TTC549 (cell line): ENCODE data around the gene SPSB3.

Source experiments
- FAIRE-seq: peaks from 2 replicates; lab custom pipeline; 2012; peaks lifted over from hg19 to GRCh38; lab: Jason Lieb, UNC

The SPSB3 gene

DNA sequence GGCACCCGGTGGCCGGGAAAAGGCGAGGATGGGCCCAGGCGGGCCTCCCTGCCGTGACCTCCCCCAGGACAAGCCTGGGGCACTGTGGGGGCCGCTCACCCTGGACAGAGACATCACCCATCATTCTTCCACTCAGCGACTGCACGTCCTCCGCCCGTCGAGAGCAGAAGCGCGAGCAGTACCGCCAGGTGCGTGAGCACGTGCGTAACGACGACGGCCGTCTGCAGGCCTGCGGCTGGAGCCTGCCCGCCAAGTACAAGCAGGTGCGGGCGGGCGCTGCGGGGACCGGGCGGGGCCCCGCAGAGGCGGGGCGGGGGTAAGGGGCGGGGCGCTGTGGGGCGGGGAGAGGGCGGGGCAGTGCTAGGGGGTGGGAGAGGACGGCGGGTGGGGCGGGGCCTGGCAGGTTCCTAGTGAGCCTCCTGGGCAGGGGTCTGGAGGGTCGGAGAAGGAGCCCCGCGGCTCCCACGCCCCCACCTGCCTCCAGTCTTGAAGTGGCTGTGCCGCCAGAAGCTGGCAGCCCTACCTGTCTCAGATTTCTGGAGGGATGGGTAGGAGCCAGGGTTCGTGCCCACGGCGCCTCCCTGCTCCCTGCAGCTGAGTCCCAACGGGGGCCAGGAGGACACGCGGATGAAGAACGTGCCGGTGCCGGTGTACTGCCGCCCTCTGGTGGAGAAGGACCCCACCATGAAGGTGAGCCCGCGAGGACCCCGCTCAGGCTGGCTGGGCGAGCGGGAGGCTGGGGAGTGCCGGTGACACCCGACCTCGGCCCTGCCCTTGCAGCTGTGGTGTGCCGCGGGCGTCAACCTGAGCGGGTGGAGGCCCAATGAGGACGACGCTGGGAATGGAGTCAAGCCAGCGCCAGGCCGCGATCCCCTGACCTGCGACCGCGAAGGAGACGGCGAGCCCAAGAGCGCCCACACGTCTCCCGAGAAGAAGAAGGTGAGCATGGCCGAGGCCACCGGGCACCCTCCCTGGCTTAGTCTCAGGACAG lies 18.6 kb downstream of the SPSB3 start:
- FAIRE-seq = no peak

DNA sequence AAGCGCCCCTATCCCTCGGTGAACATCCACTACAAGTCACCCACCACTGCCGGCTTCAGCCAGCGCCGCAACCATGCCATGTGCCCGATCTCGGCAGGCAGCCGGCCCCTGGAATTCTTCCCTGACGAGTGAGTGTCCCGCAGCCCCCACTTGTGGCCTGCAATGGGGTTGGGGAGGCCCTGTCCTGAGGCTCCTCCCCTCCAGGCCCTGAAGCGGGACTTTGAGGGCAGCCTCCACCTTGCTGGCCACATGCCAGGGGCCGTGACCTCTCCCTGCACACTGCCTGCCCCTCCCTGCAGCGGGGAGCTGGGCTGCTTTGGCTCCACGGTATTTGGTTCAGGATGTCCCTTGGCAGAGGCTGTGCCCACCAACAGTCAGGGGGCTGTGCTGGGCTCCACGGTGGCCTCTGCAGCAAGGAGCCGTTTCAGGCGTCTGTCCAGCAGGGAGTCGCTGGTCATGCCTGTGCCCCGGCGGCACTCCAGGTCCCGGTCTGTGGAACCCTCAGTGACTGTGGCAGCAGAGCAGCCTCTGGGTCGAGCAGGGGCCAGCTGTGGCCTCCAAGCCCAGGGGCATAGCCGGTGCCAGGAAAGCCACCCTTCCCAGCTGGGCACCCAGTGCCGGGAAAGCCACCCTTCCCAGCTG lies 19.4 kb downstream of the SPSB3 start:
- no peak for FAIRE-seq

DNA sequence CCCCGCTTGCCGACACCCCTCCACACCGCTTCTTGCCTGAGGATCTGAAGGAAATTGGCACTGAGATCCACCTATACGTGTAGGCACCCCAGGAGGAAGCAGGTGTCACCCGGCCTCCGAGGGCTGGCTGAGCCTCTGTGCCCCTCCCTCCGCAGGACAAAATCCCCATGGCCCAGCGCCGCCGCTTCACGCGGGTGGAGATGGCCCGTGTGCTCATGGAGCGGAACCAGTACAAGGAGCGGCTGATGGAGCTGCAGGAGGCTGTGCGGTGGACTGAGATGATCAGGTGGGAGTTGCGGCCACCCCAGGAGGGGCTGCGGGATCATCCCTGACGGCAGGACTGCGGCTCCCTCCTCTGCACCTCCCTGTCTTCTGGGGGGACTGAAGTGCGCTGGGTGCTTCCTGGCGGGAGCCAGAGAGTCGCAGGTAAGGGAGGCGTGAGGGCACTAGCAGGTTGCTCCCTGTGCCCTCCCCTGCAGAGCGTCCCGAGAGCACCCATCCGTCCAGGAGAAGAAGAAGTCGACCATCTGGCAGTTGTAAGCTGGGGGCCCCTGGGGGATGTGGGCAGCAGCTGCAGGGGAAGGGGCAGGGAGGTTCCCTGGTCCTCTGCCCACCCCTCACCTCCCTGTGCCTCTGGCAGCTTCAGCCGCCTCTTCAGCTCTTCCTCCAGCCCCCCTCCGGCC lies 20.0 kb downstream of the SPSB3 start:
- FAIRE-seq = no peak

DNA sequence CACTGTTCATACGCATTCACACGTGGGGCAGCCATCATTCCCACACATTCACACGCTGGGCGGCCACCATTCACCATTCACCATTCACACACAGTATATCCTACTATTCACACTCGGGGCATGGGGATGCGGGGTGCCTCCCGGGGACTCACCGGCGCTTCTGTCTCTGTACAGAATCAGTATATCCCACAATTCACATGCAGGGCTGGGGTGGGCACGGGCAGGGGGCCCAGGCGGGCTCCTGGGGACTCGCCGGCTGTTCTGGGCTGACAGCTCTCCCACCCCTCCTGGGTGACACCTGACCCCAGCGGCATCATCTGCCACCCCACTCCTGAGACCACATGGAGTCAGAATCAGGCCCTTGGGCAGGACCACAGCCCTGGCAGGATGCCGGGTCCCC lies 20.6 kb downstream of the SPSB3 start:
- no peak for FAIRE-seq

DNA sequence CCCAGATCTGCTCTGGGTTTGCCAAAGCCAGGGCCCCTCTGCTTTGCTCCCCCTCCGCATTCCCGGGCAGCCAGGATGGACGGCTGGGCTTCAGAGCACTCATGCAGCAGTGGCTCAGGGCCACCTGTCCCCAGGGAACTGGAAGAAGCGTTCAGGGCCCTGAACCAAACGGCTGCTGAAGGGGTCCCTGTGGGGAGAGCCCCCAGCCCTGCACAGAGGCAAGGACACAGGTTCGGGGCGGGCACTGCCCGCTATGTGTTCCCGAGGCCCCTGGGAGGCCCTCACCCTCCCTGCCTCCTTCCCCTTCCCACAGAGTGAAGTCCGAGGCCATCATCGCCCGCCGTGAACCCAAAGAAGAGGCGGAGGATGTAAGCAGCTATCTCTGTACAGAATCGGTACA lies 21.5 kb downstream of the SPSB3 start:
- FAIRE-seq = no peak

DNA sequence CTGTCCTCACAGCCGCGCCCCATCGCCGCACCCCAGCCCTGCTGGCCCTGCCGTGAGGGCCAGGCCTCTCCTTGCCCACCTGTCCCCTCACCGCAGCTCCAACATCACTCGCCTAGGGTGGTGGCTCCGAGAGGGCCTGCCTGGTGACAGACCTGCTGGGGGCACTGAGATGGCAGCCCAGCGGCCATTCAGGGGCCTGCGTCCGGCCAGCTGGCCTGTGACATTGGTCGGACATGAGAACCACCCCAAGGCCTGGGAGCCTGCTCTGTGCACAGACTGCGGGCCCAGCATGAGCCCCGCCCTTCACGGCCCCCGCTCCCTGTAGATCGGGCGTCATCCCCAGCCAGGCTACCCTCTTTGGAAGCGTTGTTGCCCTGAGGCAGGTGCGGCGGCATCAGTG lies 22.9 kb downstream of the SPSB3 start:
- no peak for FAIRE-seq

DNA sequence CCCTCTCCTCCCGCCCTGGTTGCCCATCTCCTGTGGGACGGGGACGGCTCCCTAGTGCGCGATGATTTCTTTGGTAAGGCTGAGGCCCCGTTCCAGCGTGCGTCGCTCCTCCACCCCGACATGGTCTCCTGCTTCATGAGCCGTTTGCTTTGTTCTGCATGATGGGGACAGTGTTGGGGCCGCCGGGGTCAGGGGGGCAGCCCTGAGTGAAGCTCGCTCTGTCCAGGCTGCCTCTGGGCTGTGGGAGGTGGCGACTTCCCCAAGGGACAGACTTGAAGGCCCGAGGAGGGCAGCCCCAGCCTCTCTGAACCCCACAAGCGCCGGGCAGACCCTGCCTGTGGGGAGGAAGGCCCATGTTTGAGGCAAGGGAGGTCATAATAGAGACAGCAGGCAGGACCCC lies 23.4 kb downstream of the SPSB3 start:
- FAIRE-seq = no peak

DNA sequence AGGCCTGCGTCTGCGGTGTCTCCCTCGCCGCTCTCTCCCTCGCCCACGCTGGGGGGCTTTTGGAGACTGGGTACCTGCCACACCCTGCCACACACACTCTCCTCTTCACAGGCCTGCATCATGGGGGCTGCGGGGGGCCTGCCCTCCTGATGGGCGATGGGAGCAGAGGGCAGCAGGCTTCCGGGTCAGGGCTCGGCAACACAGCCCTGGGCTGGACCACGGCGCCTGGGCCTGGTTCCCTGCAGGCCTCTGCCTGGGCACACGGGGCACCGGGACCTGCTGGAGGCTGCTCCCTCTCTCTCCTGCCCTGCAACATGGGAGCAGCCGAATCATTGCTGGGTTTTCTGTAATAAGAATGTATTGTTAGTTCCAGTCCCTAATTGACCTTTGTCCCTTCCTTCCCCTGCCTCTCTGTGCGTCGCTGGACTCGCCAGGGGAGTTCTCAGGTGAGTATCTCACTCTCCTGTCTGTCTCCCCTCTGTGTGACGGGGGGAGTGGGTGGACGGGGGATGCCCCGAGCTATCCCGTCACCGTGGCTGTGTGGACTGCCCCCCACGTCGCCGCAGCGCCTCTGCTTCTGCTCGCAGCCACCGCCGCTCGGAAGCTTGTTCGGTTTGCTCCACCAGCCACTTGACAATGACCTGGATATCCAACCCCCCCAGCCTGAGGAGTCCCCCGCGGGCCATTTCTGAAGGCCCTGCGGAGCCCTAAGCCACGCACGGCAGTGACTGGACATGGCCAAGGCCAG lies 24.5 kb downstream of the SPSB3 start:
- no peak for FAIRE-seq

DNA sequence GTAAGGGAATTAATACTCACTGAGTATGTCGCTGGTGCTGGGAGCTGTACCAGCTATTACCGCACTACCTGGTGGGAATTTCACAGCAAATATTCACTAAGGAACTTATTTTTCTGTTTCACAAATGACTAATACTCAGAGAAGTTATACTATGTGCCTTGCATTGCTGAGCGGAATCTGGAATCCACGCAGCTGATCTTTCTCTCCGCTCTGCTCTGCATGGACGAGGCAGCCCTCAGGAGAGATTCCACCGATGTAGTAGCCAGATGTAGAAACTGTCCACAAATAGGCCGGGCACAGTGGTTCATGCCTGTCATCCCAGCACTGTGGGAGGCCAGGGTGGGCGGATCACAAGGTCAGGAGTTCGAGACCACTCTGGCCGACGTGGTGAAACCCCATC lies 28.2 kb downstream of the SPSB3 start:
- no peak for FAIRE-seq

DNA sequence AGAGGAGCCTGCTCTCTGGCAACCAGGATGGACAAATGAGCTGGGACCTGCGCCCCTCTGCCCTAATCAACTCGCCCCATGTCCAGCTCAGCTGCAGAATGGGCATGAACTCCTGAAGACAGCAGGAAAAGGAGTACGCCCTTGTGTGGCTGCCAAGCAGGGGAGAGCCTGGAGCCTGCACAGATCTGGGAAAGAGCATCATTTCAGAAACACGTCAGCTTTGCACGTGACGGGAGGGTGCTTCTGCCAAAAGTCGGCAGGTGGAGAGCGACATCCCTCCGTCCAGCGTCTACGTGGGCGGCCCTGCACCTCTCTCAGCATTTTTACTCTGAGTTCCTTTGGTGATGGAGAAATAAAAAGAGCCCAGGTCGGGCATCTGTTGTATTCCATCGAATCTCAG lies 29.5 kb downstream of the SPSB3 start:
- FAIRE-seq = no peak

DNA sequence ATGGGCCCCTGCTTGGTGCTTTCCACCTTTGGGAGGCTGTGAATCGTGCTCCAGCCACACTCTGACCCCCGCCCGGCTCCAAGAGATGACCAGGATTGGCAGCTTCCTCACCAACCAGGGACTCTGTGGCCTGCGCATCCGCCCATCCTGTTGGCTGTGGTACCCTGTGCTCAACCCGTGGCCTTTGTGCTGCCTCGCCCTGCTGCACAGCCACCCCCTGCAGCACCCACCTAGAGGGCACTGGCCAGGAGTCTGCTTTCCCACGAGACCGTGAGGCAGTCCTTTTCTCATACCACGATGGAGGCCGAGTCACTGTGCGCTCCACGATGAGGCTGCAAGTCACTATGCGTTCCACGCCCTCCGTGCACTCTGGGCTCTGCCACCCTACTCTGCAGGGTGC lies 30.4 kb downstream of the SPSB3 start:
- FAIRE-seq = no peak

DNA sequence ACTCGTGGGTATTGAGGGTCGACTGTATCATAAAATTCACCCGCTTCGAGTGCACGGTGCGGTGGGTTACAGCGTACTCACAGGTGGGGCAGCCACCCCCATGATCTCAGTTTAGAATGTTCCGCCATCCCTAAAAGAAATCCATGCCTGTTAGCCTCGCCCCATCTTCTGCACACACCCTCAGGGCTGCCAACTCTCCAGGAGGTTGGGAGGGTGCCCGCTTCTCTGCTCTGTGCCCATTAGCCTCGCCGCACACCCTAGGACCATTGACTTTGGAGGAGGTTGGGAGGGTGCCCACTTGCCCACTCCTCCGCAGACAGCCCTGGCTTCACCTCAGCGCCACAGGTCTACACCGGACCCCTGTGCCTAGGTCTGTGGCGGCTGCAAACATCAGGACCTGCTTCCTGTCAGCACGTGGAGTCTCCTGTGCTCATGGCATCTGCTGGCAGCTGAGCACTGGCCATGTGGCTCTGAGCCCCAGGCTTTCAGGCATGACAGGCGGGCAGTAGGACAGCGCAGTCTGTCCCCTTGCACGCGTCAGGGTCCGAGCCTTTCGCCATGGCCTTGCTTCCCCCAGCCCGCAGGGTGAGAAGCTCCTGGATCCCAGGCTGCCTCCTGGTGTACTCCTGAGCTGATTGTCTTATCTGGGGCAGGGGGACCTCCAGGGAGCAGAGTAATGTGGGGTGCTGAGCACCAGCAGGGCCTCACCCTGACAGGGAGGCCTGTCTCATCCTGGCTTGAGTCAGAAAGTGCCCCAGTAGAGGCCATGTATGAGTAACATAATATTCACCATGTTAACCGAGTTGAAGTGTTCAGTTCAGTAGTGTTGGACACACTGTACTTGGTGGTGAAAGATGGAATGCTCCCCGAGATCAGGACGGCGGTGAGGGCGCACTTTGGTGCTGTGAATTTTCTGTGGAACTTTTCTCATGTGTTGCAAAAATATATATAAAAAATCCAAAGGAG lies 32.9 kb downstream of the SPSB3 start:
- FAIRE-seq = no peak

DNA sequence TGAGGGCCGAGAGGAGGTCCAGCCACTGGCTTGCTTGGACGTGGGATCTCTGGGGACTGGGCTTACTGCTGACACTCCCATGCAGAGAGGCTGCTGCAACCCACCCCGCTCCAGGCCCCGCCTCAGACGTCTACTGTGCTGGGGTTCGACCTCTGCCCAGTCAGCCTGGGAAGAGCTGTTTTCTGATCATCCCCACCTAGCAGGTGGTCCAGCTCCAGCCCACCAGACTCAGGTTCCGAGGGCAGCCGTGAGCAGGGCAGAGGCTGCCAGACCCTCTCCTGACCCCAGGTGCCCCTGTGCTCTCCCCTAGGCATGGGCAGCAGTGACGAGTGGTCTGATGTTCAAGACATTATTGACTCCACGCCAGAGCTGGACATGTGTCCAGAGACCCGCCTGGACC lies 34.4 kb downstream of the SPSB3 start:
- no peak for FAIRE-seq

DNA sequence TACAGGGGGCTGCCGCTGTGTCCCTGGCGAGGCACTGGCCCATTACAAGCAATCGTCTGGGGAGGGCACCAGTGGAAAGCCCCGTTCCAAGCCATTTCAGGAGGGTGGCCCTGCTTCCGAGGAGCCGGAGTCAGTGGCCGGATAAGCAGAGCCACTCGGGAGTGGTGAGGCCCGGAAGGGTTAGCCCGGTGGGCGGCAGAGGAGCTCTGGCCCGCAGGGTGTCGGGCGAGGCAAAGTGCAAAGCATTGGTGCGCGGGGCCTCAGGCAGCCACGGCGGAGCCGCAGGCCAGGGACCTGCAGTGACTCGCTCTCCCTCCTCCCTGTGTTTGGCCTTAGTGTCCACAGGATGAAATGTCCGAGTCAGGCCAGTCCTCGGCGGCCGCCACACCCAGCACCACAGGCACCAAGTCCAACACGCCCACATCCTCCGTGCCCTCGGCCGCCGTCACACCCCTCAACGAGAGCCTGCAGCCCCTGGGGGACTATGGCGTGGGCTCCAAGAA lies 35.6 kb downstream of the SPSB3 start:
- FAIRE-seq = no peak

DNA sequence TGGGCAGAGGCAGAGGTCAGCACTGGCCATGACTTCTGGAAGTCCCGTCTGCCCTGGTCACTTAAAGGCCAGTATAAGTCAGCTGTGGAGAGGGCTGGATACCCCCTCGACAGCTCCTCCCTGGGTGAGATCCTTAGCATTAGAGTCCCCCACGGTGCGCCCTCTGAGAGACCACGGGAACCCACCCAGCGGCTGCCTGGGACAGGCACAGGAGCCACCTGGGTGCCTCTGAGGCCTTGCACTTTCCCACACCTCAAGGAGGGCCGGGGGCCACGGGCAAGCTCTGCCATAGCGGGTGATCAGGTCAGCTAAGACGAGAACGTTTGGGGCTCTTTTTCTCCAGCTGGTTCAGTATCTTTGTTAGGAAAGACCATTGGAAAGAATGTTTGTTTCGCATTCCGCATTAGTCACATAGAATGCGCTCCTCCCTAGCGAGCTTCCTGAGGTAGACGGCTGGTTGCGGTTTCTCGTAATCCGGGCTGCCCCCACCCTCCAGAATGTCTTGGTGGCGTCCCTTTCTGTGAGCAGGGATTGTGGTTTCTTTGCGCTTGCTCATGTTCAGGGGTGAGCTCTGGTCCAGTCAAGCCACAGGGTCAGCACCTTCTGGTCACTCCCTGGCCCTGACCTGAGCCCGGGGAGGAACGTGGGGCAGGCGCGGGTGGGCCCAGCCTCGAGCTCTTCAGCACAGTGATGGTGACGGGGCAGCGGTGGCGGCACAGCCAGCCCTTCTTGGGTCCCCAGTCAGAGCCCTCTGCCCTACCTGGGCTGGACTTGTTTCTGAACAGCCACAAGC lies 36.3 kb downstream of the SPSB3 start:
- FAIRE-seq = no peak

DNA sequence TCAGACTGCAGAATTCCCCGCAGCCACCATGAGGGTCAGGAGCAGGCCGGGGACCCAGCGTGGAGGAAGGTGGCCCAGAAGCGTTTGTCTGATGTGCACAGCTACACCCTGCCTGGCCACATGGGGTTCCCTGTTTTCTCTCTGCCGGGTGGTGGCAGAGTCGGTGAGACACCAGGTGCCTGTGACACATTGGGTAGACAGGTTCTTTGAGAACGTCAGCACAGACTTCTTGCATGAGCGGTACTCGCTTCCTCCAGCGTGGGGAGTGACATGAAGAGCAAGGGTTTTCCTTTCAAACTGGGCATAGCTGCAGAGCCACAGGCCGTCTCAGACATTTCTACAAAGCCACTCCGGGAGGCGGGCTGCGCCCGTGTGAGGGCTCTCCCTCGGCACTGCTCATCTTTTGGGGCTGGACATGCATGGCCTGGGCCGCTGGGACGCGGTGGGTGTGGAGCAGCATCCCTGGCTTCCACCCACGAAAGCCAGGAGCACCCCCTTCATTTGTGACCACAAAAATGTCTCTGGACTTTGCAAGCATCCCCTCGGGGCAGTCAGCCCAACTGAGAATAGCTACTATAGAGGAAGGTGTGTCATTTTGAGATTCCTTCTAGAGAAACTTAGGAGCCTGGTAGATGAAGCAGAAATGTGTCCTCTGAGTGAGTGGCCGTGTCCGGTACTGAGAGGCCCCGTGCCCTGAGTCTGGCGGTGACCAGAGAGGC lies 37.0 kb downstream of the SPSB3 start:
- FAIRE-seq = no peak

DNA sequence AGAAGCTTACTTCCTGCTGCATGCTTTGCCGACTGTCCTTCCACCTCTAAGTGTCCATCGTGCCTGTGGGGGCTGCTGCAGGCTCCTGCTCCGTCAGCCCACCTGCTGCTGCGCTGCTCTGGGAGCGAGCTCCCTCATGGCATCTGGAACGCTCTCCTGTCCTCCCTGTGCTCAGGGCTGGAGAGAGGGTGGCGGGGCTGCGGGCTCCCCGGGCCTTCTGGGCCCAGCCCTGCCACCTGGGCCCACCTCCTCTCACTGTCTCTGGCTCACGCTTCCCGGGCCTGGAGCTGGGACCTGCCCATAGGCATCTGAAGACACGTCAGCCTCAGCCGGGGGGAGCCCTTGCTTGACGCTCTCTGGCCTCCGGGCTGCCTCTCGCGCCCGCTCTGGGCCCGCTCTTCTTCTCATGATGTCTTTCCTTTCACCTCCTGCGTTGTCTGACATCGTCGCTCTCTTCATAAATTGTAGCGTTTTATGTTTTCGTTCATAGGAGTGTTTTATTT lies 38.0 kb downstream of the SPSB3 start:
- no peak for FAIRE-seq

DNA sequence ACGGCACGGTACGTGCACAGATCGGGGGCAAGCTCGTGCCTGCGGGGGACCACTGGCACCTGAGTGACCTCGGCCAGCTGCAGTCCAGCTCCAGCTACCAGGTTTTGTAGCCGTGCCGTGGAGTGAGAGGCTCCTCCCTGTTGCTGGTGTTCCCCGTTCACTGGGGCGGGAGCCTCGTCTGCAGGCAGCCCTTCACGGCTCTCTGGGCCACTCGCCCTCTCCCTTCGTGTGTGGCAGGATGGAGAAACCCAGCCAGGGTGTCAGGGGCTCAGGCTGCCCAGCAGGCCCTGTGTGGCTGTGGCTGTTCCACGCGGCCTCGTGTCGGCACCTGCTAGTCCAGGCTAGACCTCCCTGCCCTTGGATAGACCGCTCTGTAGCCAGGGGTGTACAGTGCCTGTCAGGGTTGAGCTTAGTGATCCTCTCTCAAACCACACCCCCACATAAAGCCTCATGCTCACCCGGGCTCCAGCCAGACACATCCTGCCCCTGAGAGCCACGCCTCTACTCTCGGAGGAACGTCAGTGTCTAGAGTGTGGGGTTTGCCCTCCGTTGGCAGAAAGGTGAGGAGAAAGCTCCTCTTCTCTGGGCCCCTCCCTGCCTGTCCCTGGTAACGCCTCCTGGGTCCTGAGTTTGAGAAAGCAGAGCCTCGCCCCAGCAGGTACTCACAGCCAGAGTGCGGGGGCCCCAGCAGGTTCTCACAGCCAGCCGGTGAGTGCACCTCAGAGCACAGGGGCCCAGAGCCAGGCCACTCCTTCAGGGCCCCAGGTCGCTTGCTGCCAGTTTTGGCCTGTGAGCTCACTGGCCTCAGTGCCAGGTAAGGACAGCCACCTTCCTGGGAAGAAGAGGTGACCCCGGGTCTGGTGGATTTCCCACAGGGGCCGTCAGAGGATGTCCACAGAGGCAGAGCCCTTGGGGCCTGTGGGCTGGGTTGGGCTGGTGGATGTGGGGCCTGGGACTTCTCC lies 38.7 kb downstream of the SPSB3 start:
- no peak for FAIRE-seq
